HAP-1 (cell line): Measurements from ENCODE around the gene PRKCB.

Experiments used
- DNase-seq, 2 experiments: peaks; one replicate each; pipeline ENCODE4 v3.0.0-alpha.2; 2016 to 2020; ENCODE audit warnings: low spot score in 2 of 2
- H3K27me3 ChIP-seq: fragments of 250-450 bp; sonication (Bioruptor Pico); 2 replicates; pipeline ENCODE4 v1.5.1; 2020; ENCODE audit warnings: low read depth, mild to moderate bottlenecking, moderate library complexity
- H3K36me3 ChIP-seq: fragments of 250-450 bp; sonication (Bioruptor Pico); replicated peaks from 2 replicates; pipeline ENCODE4 v1.5.1; 2020; ENCODE audit warnings: mild to moderate bottlenecking
- H3K4me1 ChIP-seq: fragments of 250-450 bp; sonication (Bioruptor Pico); 2 replicates; pipeline ENCODE4 v1.5.1; 2020; ENCODE audit warnings: mild to moderate bottlenecking
- H3K4me3 ChIP-seq: fragments of 250-450 bp; sonication (Bioruptor Pico); 2 replicates; pipeline ENCODE4 v1.5.1; 2020; ENCODE audit warnings: mild to moderate bottlenecking, moderate library complexity
- H3K9me3 ChIP-seq: fragments of 250-450 bp; sonication (Bioruptor Pico); 2 replicates; pipeline ENCODE4 v1.5.1; 2020; ENCODE audit warnings: mild to moderate bottlenecking, moderate library complexity
- in situ Hi-C: fragments of 300-500 bp; cut with MboI; formaldehyde crosslinking; loops from 3 replicates; pipeline ENCODE4 v1.14.3; 2020; ENCODE audit warnings: low sequenced_read_pairs, inconsistent platforms, mixed read lengths

The PRKCB gene

DNA sequence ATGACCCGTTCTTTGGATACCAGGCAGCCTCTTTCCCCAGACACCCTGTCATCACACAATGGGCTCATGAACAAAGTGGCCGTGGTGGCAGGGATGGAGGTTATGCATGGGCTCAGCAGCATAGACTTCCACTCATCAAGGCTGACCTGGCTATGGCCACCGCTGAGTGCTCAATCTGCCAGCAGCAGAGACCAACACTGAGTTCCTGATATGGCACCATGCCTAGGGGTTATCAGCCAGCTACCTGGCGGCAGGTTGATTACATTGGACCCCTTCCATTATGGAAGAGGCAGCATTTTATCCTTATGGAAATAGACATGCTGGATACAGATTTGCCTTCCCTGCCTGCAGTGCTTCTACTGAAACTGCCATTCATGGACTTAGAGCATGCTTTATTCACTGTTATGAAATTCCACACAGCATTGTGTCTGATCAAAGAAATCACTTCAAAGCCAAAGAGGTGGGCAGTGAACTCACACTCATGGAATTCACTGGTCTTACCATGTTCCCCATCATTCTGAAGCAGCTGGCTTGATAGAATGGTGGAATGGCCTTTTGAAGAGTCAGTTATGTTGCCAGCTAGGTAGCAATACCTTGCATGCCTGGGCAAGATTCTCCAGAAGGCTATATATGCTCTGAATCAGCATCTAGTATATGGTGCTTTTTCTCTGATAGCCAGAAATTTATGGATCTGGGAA is 160.6 kb downstream of the PRKCB start:
- H3K4me1 ChIP-seq = no peaks in the 10 kb centered on the region
- H3K4me3 ChIP-seq = no peak overlapping the region
- H3K36me3 ChIP-seq = no peaks in the 10 kb centered on the region
- in situ Hi-C loops = no loop called here
- H3K9me3 ChIP-seq = no peaks in the 10 kb centered on the region
- no peaks in the 10 kb centered on the region for H3K27me3 ChIP-seq
- DNase-seq = no peak

GRCh38 chr16:23998771-23999170 is 163.0 kb downstream of the PRKCB start:
- Histone ChIP-seq H3K27me3 (no peaks in the 10 kb centered on the region), H3K4me1 (no peaks in the 10 kb centered on the region), H3K9me3 (no peaks in the 10 kb centered on the region), H3K4me3 (no peak overlapping the region), H3K36me3 (no peaks in the 10 kb centered on the region)
- in situ Hi-C loops = no loop called here
- DNase-seq = no peak

DNA sequence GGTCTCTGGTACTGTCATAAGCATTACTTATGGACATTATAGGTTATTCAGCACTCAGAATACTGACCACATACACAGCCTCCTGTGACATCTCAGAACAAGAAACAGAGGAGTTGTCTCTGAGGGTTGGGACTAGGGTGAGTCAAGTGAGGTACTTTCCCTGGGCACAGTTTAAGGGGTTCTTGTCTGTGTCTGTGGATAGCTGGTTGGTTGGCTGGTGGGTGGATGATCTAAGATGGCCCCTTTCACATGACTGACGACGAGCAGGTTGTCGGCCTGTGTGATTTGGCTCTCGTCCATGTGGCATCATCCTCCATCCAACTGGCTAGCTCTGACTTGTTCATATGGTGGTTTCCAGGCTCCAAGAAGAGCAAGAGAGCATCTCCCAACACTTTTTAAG is 163.9 kb downstream of the PRKCB start:
- no peak for DNase-seq
- Histone ChIP-seq H3K4me1 (no peaks in the 10 kb centered on the region), H3K27me3 (no peaks in the 10 kb centered on the region), H3K36me3 (no peaks in the 10 kb centered on the region), H3K9me3 (no peaks in the 10 kb centered on the region), H3K4me3 (no peak overlapping the region)
- in situ Hi-C loops = no loop called here

DNA sequence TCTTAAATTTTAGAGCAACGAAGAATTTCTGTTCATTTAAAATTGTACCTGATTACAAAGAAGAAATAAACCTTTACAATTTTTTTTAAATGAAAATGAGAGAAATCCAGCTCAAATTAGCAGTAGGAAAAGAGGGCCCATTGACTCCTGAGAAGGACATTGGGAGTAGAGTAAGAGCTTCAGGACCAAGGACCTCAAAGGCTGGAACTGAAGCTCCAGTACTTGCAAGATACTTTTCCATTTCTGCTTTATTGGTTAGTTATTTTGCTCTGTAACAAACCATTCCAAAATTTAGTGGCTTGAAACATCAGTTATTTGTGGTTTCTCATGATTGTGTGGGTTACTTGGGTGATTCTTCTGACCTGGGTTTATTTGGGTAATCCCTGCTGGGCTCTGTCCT is 165.9 kb downstream of the PRKCB start:
- Histone ChIP-seq H3K4me1 (no peaks in the 10 kb centered on the region), H3K4me3 (no peak overlapping the region), H3K9me3 (no peaks in the 10 kb centered on the region), H3K36me3 (no peaks in the 10 kb centered on the region), H3K27me3 (no peaks in the 10 kb centered on the region)
- in situ Hi-C loops = no loop called here
- DNase-seq = no peak

- Histone ChIP-seq H3K36me3 (no peaks in the 10 kb centered on the region), H3K4me3 (no peak overlapping the region), H3K4me1 (no peaks in the 10 kb centered on the region), H3K27me3 (no peaks in the 10 kb centered on the region), H3K9me3 (no peaks in the 10 kb centered on the region)
- DNase-seq = no peak
- in situ Hi-C loops = no loop called here
Measured at GRCh38 chr16:24002619-24003018, 166.8 kb downstream of the PRKCB start.

GRCh38 chr16:24005577-24005976 is 169.8 kb downstream of the PRKCB start:
- Histone ChIP-seq H3K4me3 (no peak overlapping the region), H3K4me1 (no peaks in the 10 kb centered on the region), H3K36me3 (no peaks in the 10 kb centered on the region), H3K27me3 (no peaks in the 10 kb centered on the region), H3K9me3 (no peaks in the 10 kb centered on the region)
- in situ Hi-C loops = no loop called here
- DNase-seq = no peak

- in situ Hi-C loops = no loop called here
- no peak overlapping the region for H3K4me3 ChIP-seq
- no peaks in the 10 kb centered on the region for H3K4me1 ChIP-seq
- no peaks in the 10 kb centered on the region for H3K27me3 ChIP-seq
- H3K36me3 ChIP-seq = no peaks in the 10 kb centered on the region
- DNase-seq = no peak
- no peaks in the 10 kb centered on the region for H3K9me3 ChIP-seq
Measured at GRCh38 chr16:24007391-24007790, 171.6 kb downstream of the PRKCB start.

- DNase-seq = no peak
- Histone ChIP-seq H3K9me3 (no peaks in the 10 kb centered on the region), H3K36me3 (no peaks in the 10 kb centered on the region), H3K27me3 (no peaks in the 10 kb centered on the region), H3K4me1 (no peaks in the 10 kb centered on the region), H3K4me3 (no peak overlapping the region)
- in situ Hi-C loops = no loop called here
Measured at GRCh38 chr16:24007934-24008333, 172.2 kb downstream of the PRKCB start.

GRCh38 chr16:24009098-24009497 is 173.3 kb downstream of the PRKCB start:
- in situ Hi-C loops = no loop called here
- no peaks in the 10 kb centered on the region for H3K27me3 ChIP-seq
- H3K9me3 ChIP-seq = no peaks in the 10 kb centered on the region
- no peaks in the 10 kb centered on the region for H3K4me1 ChIP-seq
- no peaks in the 10 kb centered on the region for H3K36me3 ChIP-seq
- DNase-seq = no peak
- H3K4me3 ChIP-seq = no peak overlapping the region

DNA sequence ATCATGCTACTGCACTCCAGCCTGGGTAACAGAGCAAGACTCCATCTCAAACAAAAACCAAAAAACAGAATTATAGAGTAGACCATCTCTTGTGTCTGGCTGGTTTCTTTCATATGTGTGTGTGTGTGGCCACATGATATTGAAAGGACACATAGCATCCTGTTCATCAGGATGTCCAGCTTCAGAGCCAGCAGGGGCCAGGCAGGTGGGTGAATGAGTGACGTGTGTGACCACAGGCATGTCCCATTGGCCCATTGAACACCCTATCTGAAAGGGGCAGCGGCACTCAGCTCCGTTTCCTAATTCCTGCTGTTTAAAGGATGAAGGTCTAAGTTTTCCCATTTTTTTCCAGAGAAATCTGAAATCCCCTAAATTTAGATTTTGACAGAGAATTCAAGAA is 174.2 kb downstream of the PRKCB start:
- no peaks in the 10 kb centered on the region for H3K4me1 ChIP-seq
- no peak for DNase-seq
- no peaks in the 10 kb centered on the region for H3K9me3 ChIP-seq
- in situ Hi-C loops = no loop called here
- no peaks in the 10 kb centered on the region for H3K36me3 ChIP-seq
- H3K4me3 ChIP-seq = no peak overlapping the region
- no peaks in the 10 kb centered on the region for H3K27me3 ChIP-seq

GRCh38 chr16:24010440-24011089 is 174.8 kb downstream of the PRKCB start:
- no peaks in the 10 kb centered on the region for H3K4me1 ChIP-seq
- peak; percentile 44 to 78 for DNase-seq
- no peak overlapping the region for H3K4me3 ChIP-seq
- in situ Hi-C loops = no loop called here
- no peaks in the 10 kb centered on the region for H3K36me3 ChIP-seq
- no peaks in the 10 kb centered on the region for H3K27me3 ChIP-seq
- no peaks in the 10 kb centered on the region for H3K9me3 ChIP-seq

DNA sequence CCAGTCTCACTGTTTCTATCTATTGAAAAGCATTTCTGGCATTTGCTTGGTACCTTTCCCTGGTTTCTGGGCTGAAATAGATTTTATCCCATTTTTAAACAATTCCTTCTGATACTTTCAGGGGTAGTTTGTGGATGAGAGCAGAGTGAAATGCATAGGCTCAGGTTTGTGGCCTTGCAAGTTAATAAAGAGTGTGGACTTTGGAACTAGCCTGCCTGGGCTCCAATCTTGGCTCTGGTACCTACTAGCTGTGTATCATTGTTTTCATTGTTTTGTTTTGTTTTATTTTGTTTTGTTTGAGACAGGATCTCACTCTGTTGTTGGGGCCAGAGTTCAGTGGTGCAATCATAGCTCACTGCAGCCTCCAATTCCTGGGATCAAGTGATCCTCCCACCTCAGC is 175.5 kb downstream of the PRKCB start:
- DNase-seq = no peak
- Histone ChIP-seq H3K9me3 (no peaks in the 10 kb centered on the region), H3K36me3 (no peaks in the 10 kb centered on the region), H3K4me1 (no peaks in the 10 kb centered on the region), H3K27me3 (no peaks in the 10 kb centered on the region), H3K4me3 (no peak overlapping the region)
- in situ Hi-C loops = no loop called here

DNA sequence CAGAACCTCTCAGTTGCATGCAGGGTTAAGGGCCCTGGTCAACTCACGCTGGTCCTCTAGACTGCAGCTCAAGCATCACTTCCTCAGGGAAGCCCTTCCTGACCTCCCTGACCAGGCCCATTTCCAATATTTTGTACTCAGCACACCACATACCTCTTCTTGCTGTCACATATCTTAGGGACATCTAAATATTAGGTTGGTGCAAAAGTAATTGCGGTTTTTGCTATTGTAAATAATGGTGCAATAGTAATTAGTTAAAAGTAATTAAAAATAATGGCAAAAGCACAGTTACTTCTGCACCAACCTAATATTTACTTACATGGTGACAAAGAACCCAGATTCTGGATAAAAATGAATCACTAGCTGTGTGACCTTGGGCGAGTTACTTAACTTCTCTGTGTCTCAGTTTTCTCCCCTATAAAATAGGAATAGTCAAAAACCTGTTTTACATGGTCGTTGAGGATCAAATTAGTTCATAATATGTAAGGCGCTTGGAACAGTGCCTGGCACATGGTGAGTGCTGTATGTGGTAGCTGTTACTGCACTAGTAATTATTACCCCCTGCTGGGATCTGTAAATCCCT is 177.4 kb downstream of the PRKCB start:
- Histone ChIP-seq H3K36me3 (no peaks in the 10 kb centered on the region), H3K4me3 (no peak overlapping the region), H3K4me1 (no peaks in the 10 kb centered on the region), H3K27me3 (no peaks in the 10 kb centered on the region), H3K9me3 (no peaks in the 10 kb centered on the region)
- in situ Hi-C loops = no loop called here
- no peak for DNase-seq

DNA sequence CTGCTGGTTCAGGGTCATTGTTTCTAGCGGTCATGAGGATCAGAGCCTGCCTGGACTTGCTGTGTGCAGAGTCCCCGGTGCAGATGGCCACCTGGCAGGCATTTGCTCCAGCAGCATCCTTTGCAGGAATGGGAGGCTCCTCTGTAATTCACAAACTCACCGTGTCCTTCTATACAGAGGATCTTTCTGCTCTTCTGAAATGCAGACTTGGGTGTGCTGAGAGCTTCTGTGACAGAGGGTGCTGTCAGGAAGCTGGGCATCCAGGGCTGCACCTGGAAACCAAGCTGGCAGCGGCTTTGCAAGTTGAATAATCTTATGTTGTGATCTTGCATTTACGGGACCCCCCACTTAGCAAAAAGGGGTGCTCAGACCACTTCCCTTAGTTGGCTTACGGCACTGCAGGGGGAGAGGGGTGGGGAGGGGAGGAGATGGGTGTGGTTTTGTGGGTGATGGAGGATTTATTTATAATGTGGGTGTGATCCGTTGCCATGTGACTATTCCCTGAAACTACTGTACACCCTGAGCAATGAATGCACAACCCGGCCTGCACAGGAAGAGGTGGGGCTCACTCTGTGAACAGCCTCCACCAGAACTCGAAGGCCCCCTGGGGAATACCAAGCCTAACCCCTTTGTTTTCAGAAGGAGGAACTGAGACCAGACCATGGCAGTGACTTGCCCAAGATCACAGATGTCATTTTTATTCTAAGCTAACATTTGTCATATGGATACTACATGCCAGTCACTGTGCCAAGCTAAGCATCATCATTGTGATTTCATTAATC is 178.3 kb downstream of the PRKCB start:
- no peaks in the 10 kb centered on the region for H3K4me1 ChIP-seq
- H3K9me3 ChIP-seq = no peaks in the 10 kb centered on the region
- H3K4me3 ChIP-seq = no peak overlapping the region
- H3K36me3 ChIP-seq = no peaks in the 10 kb centered on the region
- in situ Hi-C loops = no loop called here
- H3K27me3 ChIP-seq = no peaks in the 10 kb centered on the region
- DNase-seq = peak in 1 of 2 experiments; percentile 40
